Nephron progenitor cell (in vitro differentiated cells): ENCODE data around the gene PEX7.

Source experiments
- DNase-seq: peaks from one replicate; pipeline ENCODE4 v3.0.0; 2021
- H3K27ac Mint-ChIP-seq: 2 replicates; pipeline ENCODE4 v1.8.0; 2021; ENCODE audit warnings: mild to moderate bottlenecking, moderate library complexity, mixed read lengths
- H3K27me3 Mint-ChIP-seq: 2 replicates; pipeline ENCODE4 v1.8.0; 2021; ENCODE audit warnings: mild to moderate bottlenecking, low read depth, mixed read lengths; ENCODE audit not compliant: poor library complexity
- H3K36me3 Mint-ChIP-seq: 2 replicates; pipeline ENCODE4 v1.8.0; 2021; ENCODE audit warnings: low read depth, mixed read lengths
- H3K4me1 Mint-ChIP-seq: 2 replicates; pipeline ENCODE4 v1.8.0; 2021; ENCODE audit warnings: mixed read lengths
- H3K4me3 Mint-ChIP-seq: 2 replicates; pipeline ENCODE4 v1.8.0; 2021; ENCODE audit warnings: mild to moderate bottlenecking, moderate library complexity, mixed read lengths
- H3K9me3 Mint-ChIP-seq: 2 replicates; pipeline ENCODE4 v1.8.0; 2021; ENCODE audit warnings: mild to moderate bottlenecking, moderate library complexity, mixed read lengths
- TF ChIP-seq, protein P1 (sequence below): fragments of 200-600 bp; sonication (generic); IDR thresholded peaks from 2 replicates; pipeline ENCODE4 v1.5.0; 2021; ENCODE audit warnings: antibody characterized with exemption

The PEX7 gene, protein sequence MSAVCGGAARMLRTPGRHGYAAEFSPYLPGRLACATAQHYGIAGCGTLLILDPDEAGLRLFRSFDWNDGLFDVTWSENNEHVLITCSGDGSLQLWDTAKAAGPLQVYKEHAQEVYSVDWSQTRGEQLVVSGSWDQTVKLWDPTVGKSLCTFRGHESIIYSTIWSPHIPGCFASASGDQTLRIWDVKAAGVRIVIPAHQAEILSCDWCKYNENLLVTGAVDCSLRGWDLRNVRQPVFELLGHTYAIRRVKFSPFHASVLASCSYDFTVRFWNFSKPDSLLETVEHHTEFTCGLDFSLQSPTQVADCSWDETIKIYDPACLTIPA

DNA sequence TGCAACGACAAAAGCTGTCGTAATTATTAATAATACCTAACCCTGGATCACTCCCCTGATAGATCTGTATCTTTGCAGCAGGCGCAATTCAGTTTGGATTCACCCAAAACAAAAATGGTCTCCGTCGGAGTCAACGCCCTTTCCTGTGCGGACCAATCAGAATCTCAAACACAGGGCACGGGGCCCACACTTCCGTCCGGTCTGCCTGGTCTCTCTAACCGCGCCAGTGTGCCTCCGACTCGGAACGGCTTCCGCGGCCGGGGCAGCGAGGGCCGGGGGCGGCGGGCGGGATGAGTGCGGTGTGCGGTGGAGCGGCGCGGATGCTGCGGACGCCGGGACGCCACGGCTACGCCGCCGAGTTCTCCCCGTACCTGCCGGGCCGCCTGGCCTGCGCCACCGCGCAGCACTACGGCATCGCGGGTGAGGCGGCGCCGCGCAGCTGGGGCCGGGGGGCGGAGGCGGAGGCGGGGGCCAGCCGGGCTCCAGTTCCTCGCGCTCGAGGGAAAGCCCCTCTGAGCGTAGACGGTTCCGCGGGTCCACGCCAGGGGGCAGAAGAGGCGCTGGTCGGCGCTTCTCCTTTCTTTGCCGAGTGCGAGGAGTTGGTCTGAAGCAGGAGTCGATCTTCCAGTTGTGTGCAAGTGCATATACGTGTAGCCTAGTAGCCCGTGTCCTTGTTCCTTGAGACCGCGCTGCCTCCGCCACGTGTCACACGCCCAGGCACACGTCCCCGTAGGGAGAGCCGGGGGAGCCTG, at the start of gene PEX7:
TSS of gene PEX7 (plus strand) at position 217 of the 752 bp plus-strand sequence. CDS start at position 291, 74 bp downstream.
- DNase-seq = peak; percentile 84
- TF ChIP-seq, protein P1, sequence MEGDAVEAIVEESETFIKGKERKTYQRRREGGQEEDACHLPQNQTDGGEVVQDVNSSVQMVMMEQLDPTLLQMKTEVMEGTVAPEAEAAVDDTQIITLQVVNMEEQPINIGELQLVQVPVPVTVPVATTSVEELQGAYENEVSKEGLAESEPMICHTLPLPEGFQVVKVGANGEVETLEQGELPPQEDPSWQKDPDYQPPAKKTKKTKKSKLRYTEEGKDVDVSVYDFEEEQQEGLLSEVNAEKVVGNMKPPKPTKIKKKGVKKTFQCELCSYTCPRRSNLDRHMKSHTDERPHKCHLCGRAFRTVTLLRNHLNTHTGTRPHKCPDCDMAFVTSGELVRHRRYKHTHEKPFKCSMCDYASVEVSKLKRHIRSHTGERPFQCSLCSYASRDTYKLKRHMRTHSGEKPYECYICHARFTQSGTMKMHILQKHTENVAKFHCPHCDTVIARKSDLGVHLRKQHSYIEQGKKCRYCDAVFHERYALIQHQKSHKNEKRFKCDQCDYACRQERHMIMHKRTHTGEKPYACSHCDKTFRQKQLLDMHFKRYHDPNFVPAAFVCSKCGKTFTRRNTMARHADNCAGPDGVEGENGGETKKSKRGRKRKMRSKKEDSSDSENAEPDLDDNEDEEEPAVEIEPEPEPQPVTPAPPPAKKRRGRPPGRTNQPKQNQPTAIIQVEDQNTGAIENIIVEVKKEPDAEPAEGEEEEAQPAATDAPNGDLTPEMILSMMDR = peak; percentile 60
- H3K36me3 Mint-ChIP-seq = peaks cover 40% of the 10 kb centered on the region
- H3K4me3 Mint-ChIP-seq = peak within 1 kb of the TSS; percentile 91
- peaks cover 11% of the 10 kb centered on the region for H3K4me1 Mint-ChIP-seq
- peaks cover 4% of the 10 kb centered on the region for H3K9me3 Mint-ChIP-seq
- peaks cover 21% of the 10 kb centered on the region for H3K27me3 Mint-ChIP-seq
- H3K27ac Mint-ChIP-seq = peak within 1 kb of the TSS; percentile 43

- no peak overlapping the region for H3K27ac Mint-ChIP-seq
- TF ChIP-seq, protein P1 = no peak
- H3K27me3 Mint-ChIP-seq = peaks cover 12% of the 10 kb centered on the region
- no peaks in the 10 kb centered on the region for H3K36me3 Mint-ChIP-seq
- no peak overlapping the region for H3K4me3 Mint-ChIP-seq
- H3K9me3 Mint-ChIP-seq = no peaks in the 10 kb centered on the region
- no peak for DNase-seq
- no peaks in the 10 kb centered on the region for H3K4me1 Mint-ChIP-seq
Measured at GRCh38 chr6:136772685-136773472, 49.5 kb upstream of the PEX7 start.

DNA sequence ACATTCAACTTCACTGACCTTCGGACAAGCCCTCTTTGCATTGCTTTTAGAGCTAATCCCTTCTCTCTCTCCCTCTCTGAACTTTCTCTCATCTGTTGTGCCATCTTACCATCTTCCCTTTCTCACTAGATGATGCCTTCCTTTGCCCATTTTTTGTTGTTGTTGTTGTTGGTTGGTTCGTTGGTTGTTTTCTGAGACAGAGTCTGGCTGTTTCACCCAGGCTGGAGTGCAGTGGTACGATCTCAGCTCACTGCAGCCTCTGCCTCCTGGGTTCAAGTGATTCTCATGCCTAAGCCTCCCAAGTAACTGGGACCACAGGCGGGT, 49.0 kb upstream of the PEX7 start:
- peaks cover 12% of the 10 kb centered on the region for H3K27me3 Mint-ChIP-seq
- no peak overlapping the region for H3K4me3 Mint-ChIP-seq
- H3K36me3 Mint-ChIP-seq = no peaks in the 10 kb centered on the region
- no peaks in the 10 kb centered on the region for H3K9me3 Mint-ChIP-seq
- TF ChIP-seq, protein P1 = no peak
- DNase-seq = no peak
- no peak overlapping the region for H3K27ac Mint-ChIP-seq
- H3K4me1 Mint-ChIP-seq = no peaks in the 10 kb centered on the region

DNA sequence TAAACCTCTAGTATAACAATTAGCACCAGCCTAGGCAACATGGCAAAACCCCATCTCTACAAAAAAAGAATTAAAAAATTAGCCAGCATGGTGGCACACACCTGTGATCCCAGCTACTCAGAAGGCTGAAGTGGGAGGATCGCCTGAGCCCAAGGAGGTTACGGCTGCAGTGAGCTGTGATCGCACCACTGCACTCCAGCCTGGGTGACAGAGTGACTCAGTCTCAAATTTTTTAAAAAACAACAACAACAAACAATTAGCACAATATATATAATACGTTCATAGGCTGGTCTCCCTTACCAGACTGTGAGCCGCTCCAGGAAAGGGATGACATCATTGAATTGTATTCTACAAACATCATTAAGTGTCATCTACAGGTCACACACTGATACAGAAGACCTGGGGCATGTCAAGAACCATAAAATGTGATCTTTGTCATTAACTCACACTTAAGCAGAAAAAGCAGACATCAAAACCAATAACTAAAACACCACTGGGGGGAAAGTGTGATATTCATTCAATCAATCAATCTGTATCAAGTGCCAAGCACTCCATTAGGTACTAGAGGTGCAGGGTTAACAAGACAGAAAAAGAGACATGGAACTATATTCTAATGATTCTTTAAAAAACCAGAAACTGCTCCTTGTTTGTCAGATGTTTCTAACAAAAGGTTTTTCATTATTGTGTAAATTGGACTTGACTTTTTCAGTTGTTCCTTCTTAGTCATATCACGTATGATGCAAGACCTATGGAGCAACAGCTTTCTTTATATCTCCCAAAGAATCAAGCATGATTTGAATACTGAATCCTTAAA, 48.0 kb upstream of the PEX7 start:
- TF ChIP-seq, protein P1 = no peak

GRCh38 chr6:136775081-136775480, 47.3 kb upstream of the PEX7 start:
- no peak for DNase-seq
- Mint-ChIP-seq H3K27ac (no peak overlapping the region), H3K4me1 (peaks cover 4% of the 10 kb centered on the region), H3K9me3 (no peaks in the 10 kb centered on the region), H3K36me3 (no peaks in the 10 kb centered on the region), H3K4me3 (no peak overlapping the region), H3K27me3 (peaks cover 7% of the 10 kb centered on the region)
- TF ChIP-seq, protein P1 = no peak

More for the DNA sequence above, 48.0 kb upstream of the PEX7 start:
- Mint-ChIP-seq H3K4me3 (no peak overlapping the region), H3K4me1 (no peaks in the 10 kb centered on the region), H3K27me3 (peaks cover 7% of the 10 kb centered on the region), H3K36me3 (no peaks in the 10 kb centered on the region), H3K27ac (no peak overlapping the region), H3K9me3 (no peaks in the 10 kb centered on the region)
- DNase-seq = no peak
